ENCODE results near the gene NDUFS6.
"Not testable (repeated sequence)": the region's sequence is repeated elsewhere in the genome, so short reads cannot be mapped to it uniquely, and the experiment has no call there.

Gene NDUFS6

GRCh38 chr5:1835431-1835830 lies 34.2 kb downstream of the NDUFS6 start:
- no peak for DNase-seq

GRCh38 chr5:1836176-1836890 lies 35.1 kb downstream of the NDUFS6 start:
- no peak for DNase-seq

- no peak for DNase-seq
These were observed 36.0 kb downstream of the NDUFS6 start for GRCh38 chr5:1836891-1837880.

GRCh38 chr5:1838013-1838412 lies 36.8 kb downstream of the NDUFS6 start:
- DNase-seq: no peak

- no peak for DNase-seq
These were observed 38.9 kb downstream of the NDUFS6 start for GRCh38 chr5:1840071-1840547.

- no peak for DNase-seq
These were observed 39.7 kb downstream of the NDUFS6 start for GRCh38 chr5:1840741-1841521.

GRCh38 chr5:1842004-1842819 lies 41.0 kb downstream of the NDUFS6 start:
- no peak for DNase-seq

- not testable (repeated sequence) for DNase-seq
These were observed 42.6 kb downstream of the NDUFS6 start for GRCh38 chr5:1843761-1844160.

- DNase-seq: no peak
These were observed 43.7 kb downstream of the NDUFS6 start for GRCh38 chr5:1844708-1845436.

- DNase-seq: no peak
These were observed 44.5 kb downstream of the NDUFS6 start for GRCh38 chr5:1845696-1846095.

GRCh38 chr5:1846583-1846982 lies 45.4 kb downstream of the NDUFS6 start:
- DNase-seq: no peak

- DNase-seq: no peak
These were observed 45.8 kb downstream of the NDUFS6 start for GRCh38 chr5:1847056-1847455.

- no peak for DNase-seq
These were observed 46.4 kb downstream of the NDUFS6 start for GRCh38 chr5:1847611-1848010.

GRCh38 chr5:1850324-1851154 lies 49.3 kb downstream of the NDUFS6 start:
- no peak for DNase-seq

- DNase-seq: no peak
These were observed 50.2 kb downstream of the NDUFS6 start for GRCh38 chr5:1851290-1851934.

- no peak for DNase-seq
These were observed 51.2 kb downstream of the NDUFS6 start for GRCh38 chr5:1852324-1852947.

GRCh38 chr5:1853531-1853930 lies 52.3 kb downstream of the NDUFS6 start:
- no peak for DNase-seq

- no peak for DNase-seq
These were observed 53.9 kb downstream of the NDUFS6 start for GRCh38 chr5:1855075-1855474.

- no peak for DNase-seq
These were observed 54.4 kb downstream of the NDUFS6 start for GRCh38 chr5:1855596-1855995.
